Mucosa of rectum (tissue), 2 donors: Measurements from ENCODE around the gene CXXC4.

Source experiments
- H3K27ac ChIP-seq, 2 donors: one replicate each; pipeline ENCODE4 v1.7.0; 2013; ENCODE audit warnings: inconsistent platforms in 2 of 2, low read depth in 2 of 2, low read length in 2 of 2
- H3K27me3 ChIP-seq, 2 donors: one replicate each; pipeline ENCODE4 v1.7.0; 2013; ENCODE audit warnings: low read length in 2 of 2; ENCODE audit not compliant: control insufficient read depth in 2 of 2, insufficient read depth in 2 of 2
- H3K36me3 ChIP-seq, 2 donors: one replicate each; pipeline ENCODE4 v1.7.0; 2013; ENCODE audit warnings: low read length in 2 of 2; ENCODE audit not compliant: control insufficient read depth in 2 of 2, insufficient read depth in 2 of 2
- H3K4me1 ChIP-seq, 2 donors: one replicate each; pipeline ENCODE4 v1.7.0; 2013; ENCODE audit warnings: low read length in 2 of 2, mild to moderate bottlenecking in 1 of 2; ENCODE audit not compliant: control insufficient read depth in 2 of 2, insufficient read depth in 2 of 2
- H3K4me3 ChIP-seq, 2 donors: one replicate each; pipeline ENCODE4 v1.7.0; 2013; ENCODE audit warnings: low read length in 2 of 2
- H3K9ac ChIP-seq, 2 donors: one replicate each; pipeline ENCODE4 v1.7.0; 2013; ENCODE audit warnings: low read length in 2 of 2, low read depth in 1 of 2, mild to moderate bottlenecking in 1 of 2
- H3K9me3 ChIP-seq, 2 donors: one replicate each; pipeline ENCODE4 v1.7.0; 2013; ENCODE audit warnings: low read length in 2 of 2; ENCODE audit not compliant: control insufficient read depth in 2 of 2
- donor health status: healthy.
- donor health status: Normal muscosa, but diverticular disease.

Gene CXXC4

DNA sequence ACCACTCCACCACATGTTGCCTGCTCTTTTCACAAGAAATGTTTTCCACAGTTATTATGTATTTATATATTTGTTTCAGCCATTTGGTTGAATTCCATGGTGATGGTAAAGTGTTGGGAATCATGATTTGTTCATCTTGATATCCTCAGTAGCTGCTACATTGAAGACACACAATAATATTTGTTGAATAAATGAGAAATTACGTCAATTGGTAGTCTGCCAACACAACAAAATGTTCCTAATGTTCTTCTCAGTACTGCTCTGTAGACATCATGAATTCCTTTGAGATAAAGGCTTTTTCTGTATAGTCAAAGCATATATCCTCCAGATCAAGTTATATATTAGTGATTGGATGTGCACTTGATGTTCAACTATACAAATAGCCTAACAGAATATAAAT lies 29.5 kb downstream of the CXXC4 start:
- H3K9ac ChIP-seq = no peak overlapping the region
- no peaks in the 10 kb centered on the region for H3K36me3 ChIP-seq
- H3K4me1 ChIP-seq = no peaks in the 10 kb centered on the region
- no peaks in the 10 kb centered on the region for H3K9me3 ChIP-seq
- no peaks in the 10 kb centered on the region for H3K27me3 ChIP-seq
- no peak overlapping the region for H3K27ac ChIP-seq
- H3K4me3 ChIP-seq = no peak overlapping the region

- no peaks in the 10 kb centered on the region for H3K9me3 ChIP-seq
Measured at GRCh38 chr4:104462641-104463040, 32.1 kb downstream of the CXXC4 start.

GRCh38 chr4:104457308-104457981 lies 37.2 kb downstream of the CXXC4 start:
- Histone ChIP-seq H3K36me3 (no peaks in the 10 kb centered on the region), H3K4me1 (no peaks in the 10 kb centered on the region), H3K4me3 (no peak overlapping the region), H3K27me3 (no peaks in the 10 kb centered on the region), H3K9me3 (no peaks in the 10 kb centered on the region), H3K9ac (no peak overlapping the region), H3K27ac (no peak overlapping the region)

More at GRCh38 chr4:104462641-104463040, 32.1 kb downstream of the CXXC4 start:
- H3K4me3 ChIP-seq = no peak overlapping the region
- H3K4me1 ChIP-seq = no peaks in the 10 kb centered on the region
- H3K36me3 ChIP-seq = no peaks in the 10 kb centered on the region
- H3K9ac ChIP-seq = no peak overlapping the region
- H3K27ac ChIP-seq = no peak overlapping the region
- H3K27me3 ChIP-seq = no peaks in the 10 kb centered on the region

DNA sequence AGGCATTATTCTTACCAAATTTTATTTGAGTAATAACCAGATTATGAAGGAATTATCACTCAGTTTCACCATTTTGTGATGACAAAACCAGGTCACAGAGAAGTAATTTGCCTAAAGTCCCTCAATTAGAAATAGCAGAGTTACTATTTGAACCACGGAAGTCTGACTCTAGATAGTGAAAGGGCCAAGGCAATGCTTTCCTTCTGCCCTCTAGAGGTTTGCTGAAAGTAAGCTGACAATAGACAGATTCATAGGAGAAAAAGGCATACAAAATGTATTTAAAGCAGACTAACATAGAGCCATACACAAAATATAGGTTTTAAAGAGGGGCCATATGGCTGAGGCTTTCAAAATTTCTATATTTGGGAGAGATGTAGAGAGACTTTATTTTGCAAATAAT lies 43.1 kb downstream of the CXXC4 start:
- no peak overlapping the region for H3K9ac ChIP-seq
- no peaks in the 10 kb centered on the region for H3K9me3 ChIP-seq
- no peaks in the 10 kb centered on the region for H3K4me1 ChIP-seq
- H3K4me3 ChIP-seq = no peak overlapping the region
- H3K27me3 ChIP-seq = no peaks in the 10 kb centered on the region
- no peaks in the 10 kb centered on the region for H3K36me3 ChIP-seq
- no peak overlapping the region for H3K27ac ChIP-seq

DNA sequence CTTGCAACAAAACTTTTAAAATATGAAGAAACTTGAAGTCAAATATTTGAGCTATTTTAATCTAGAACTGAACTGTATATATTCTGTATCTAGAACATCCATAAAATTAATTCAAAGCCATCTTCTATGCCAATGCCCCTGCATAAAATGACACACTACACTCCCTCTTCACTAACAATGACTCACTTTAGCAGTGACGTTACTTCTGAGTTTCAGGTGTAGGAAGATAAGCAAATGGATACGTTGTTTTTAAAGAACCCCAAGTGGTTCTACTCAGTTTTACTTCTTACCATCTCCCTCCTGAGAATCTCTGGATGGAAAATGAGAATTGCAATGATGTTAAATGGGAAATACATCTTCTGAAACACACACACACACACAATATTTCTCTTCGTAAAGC lies 45.2 kb downstream of the CXXC4 start:
- Histone ChIP-seq H3K27me3 (no peaks in the 10 kb centered on the region), H3K9ac (no peak overlapping the region), H3K4me1 (no peaks in the 10 kb centered on the region), H3K36me3 (no peaks in the 10 kb centered on the region), H3K4me3 (no peak overlapping the region), H3K9me3 (no peaks in the 10 kb centered on the region), H3K27ac (no peak overlapping the region)

DNA sequence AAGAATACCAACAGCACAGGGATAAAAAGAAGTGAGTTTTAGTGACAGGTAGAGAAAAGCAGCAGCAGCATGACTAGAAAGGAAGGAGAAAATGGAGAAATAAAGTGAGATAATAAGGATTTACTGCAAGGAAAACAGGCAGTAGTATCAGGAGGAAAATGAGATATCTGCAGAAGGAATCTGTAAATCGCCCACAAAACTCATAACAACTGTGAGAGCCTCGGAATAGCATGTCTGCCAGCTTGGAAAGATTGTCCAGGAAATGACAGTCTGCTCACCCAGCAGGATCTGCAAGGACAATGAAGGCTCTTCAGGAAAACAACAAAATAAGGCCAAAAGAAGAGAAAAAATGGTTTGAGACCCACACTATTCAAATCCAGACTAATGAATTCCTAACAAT lies 47.4 kb downstream of the CXXC4 start:
- no peaks in the 10 kb centered on the region for H3K9me3 ChIP-seq
- H3K36me3 ChIP-seq = no peaks in the 10 kb centered on the region
- no peak overlapping the region for H3K27ac ChIP-seq
- no peak overlapping the region for H3K4me3 ChIP-seq
- no peak overlapping the region for H3K9ac ChIP-seq
- H3K4me1 ChIP-seq = no peaks in the 10 kb centered on the region
- H3K27me3 ChIP-seq = no peaks in the 10 kb centered on the region

DNA sequence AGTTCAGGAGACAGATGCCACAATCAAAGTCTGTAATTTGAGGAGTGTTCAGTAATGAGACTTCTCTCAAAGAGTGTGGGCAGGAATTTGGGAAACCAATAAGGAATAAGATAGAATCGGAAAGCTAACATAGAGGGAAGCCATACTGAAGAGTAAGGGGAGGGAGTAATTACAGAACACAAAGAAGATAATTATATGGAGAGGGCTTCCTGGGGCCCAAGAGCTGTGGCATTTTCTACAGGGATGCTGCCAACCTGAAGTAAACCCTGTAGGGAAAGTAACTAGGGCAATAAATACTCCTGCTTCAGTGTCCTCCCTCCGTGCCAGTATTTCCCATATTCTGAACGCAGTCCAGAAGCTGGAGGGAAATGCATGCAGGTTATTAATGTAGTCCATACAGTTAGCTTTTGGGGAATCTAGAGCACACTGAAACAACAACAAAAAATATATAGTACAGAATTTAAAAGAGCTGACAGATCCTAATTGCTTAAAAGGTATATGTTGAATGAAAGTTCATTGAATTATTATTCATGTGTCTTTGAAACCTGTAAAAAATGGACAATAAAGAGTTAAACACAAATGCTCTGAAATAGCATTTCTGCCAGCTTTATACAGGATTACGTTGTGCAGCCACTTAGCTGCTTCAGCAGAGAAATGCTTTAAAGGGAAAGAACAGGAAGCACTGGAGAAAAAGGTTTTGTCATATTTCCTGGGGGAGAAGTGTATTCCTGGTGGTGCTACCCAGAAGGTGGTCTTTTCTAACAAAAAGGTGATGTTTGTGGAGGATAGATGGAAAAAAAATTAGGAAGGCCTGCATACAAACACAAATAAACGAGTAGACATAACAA lies 48.0 kb downstream of the CXXC4 start:
- Histone ChIP-seq H3K27ac (no peak overlapping the region), H3K36me3 (no peaks in the 10 kb centered on the region), H3K27me3 (no peaks in the 10 kb centered on the region), H3K9me3 (no peaks in the 10 kb centered on the region), H3K4me3 (no peak overlapping the region), H3K9ac (no peak overlapping the region), H3K4me1 (no peaks in the 10 kb centered on the region)

- no peak overlapping the region for H3K4me3 ChIP-seq
- H3K4me1 ChIP-seq = no peaks in the 10 kb centered on the region
- H3K27me3 ChIP-seq = no peaks in the 10 kb centered on the region
- no peaks in the 10 kb centered on the region for H3K36me3 ChIP-seq
- H3K9ac ChIP-seq = no peak overlapping the region
- no peaks in the 10 kb centered on the region for H3K9me3 ChIP-seq
- no peak overlapping the region for H3K27ac ChIP-seq
Measured at GRCh38 chr4:104444685-104445084, 50.0 kb downstream of the CXXC4 start.

DNA sequence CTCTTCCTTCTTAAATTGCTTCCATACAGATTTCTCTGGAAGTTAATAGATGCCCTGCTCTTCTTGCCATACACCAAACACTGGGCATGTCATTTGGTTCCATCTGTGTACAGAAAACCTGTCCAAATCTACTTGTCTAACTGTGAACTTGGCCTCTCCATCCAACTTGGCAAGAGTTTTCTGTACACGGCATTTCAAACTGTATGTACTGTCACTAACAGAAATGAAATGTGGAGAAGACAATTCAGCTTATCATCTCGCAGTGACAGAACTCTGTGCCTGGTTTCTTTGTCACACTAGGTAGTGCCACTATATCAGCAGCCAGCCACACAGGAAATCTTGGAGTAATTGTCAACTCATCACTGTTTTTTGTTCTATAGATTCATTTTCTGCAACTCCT lies 58.2 kb downstream of the CXXC4 start:
- Histone ChIP-seq H3K4me1 (no peaks in the 10 kb centered on the region), H3K9me3 (no peaks in the 10 kb centered on the region), H3K9ac (no peak overlapping the region), H3K36me3 (no peaks in the 10 kb centered on the region), H3K27me3 (no peaks in the 10 kb centered on the region), H3K4me3 (no peak overlapping the region), H3K27ac (no peak overlapping the region)

DNA sequence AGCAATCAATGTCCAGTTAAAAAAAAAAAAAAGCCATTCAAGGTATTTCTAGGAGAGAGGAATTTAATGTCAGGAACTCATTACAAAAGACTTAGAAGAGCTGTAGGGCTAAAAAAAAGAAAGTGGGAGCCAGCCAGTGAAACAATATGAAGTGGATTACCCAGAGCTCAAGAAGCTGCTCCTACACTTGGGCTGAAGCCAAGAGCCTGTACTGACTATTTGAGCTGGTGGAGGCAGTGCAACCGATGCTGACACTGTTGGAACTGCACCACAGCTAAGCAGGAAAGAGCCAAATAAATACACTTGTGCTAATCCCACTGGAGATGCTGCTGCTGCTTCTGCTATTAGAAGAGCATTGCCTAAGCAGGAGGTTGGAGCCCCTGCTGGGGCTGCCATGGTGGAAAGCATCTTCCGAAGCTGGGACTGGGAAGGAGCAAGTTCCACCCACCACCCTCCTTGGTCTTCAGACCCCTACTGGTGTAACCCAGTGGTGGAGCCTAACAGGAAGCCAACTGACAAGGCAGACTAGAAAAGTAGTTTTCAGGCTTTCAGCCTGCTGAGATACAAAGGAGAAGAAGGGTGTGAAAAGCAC lies 65.4 kb downstream of the CXXC4 start:
- Histone ChIP-seq H3K27me3 (no peaks in the 10 kb centered on the region), H3K9ac (no peak overlapping the region), H3K4me3 (no peak overlapping the region), H3K27ac (no peak overlapping the region), H3K9me3 (no peaks in the 10 kb centered on the region), H3K36me3 (no peaks in the 10 kb centered on the region), H3K4me1 (no peaks in the 10 kb centered on the region)
